ENCODE data around the gene TBC1D20. TPM values are rescaled to one million over a fixed set of nuclear protein-coding genes. Genes with fewer than 3 reads are reported as not detected.
"Not testable (repeated sequence)": the region's sequence is repeated elsewhere in the genome, so short reads cannot be mapped to it uniquely, and the experiment has no call there.

The TBC1D20 gene, protein sequence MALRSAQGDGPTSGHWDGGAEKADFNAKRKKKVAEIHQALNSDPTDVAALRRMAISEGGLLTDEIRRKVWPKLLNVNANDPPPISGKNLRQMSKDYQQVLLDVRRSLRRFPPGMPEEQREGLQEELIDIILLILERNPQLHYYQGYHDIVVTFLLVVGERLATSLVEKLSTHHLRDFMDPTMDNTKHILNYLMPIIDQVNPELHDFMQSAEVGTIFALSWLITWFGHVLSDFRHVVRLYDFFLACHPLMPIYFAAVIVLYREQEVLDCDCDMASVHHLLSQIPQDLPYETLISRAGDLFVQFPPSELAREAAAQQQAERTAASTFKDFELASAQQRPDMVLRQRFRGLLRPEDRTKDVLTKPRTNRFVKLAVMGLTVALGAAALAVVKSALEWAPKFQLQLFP
- 10 to 100 TPM; 26.7 to 28.2 TPM for total RNA-seq

DNA sequence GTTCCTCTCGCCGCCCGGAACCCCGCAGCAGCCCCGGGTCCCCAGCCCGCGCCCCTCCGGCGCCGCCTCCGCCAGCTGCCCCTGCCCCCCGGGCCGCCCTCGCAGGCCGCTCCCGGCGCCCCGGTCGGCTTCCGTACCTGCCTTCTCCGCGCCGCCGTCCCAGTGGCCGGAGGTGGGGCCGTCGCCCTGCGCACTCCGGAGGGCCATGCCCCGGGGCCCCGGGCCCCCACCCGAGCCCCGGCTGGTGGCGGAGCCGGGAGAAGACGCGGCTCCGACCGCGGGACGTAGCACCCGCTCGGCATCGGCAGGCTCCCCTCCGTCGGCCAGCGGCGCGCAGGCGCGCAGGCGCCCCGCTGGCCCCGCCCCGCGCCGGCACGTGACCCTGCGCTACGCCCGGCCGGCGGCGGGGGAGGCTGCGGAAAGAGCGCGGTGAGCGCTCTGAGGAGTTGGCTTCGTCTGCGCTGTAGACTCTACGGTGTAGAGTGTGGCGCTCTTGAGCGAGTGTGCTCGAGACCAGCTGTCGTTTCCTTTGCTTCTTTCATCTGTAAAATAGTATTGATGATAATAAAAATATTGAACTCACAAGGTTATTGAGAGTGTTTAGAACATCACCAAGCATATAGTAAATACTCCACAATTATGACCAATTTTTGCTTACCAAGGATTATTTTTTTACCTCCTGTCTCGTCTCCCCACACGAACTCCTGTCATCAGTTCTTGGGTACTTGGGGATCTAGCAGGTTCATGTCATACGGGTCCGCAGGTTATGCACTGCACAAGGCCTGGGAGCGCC lies at the start of gene TBC1D20:
Gene TBC1D20 (minus strand): TSS at position 335 of the 793 bp plus-strand sequence. CDS start 128 bp downstream, at position 207.
- Mint-ChIP-seq H3K27ac (peak within 1 kb of the TSS; percentile 98), H3K4me3 (peak within 1 kb of the TSS; percentile 95 to 96), H3K4me1 (ENCODE audit: low read depth) (peaks cover 49% of the 10 kb centered on the region), H3K9me3 (peaks cover 2% of the 10 kb centered on the region in 2 donors), H3K36me3 (ENCODE audit: insufficient read depth in 2 of 2) (peaks cover 4 to 7% of the 10 kb centered on the region in 2 donors), H3K27me3 (ENCODE audit: low read depth) (no peaks in the 10 kb centered on the region)
- ATAC-seq (replicated peaks in 1 of 2) (peak; percentile 98), DNase-seq (peak; percentile 89 to 90)

DNA sequence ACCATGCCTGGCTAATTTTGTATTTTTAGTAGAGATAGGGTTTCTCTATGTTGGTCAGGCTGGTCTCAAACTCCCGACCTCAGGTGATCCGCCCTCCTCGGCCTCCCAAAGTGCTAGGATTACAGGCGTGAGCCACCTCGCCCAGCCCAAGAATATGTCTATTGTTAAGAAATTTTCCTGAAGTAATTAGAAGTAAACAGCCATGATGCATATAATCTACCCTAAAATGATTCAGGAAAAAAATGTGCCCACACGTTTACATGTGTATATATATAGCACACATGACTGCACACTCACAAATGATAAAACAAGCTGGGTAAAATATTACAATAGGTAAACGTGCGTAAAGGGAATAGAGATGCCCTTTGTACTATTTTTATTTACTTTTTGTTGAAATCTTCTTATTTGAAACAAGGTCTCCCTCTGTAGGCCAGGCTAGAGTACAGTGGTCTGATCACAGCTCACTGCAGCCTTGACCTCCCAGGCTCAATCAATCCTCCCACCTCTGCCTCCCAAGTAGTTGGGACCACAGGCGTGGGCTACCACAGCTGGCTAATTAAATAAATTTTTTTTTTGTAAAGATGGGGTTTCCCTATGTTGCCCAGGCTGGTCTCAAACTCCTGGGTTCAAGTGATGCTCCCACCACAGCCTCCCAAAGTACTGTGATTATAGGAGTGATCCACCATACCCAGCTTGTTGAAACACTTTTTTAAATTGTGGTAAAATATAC lies 48.2 kb upstream of the TBC1D20 start:
- H3K27me3 Mint-ChIP-seq (ENCODE audit: low read depth); H3K27ac Mint-ChIP-seq; ATAC-seq (replicated peaks in 1 of 2); H3K4me3 Mint-ChIP-seq; DNase-seq; H3K9me3 Mint-ChIP-seq: not testable (repeated sequence)
- peaks cover 0 to 14% of the 10 kb centered on the region in 2 donors for H3K36me3 Mint-ChIP-seq (ENCODE audit: insufficient read depth in 2 of 2)
- H3K4me1 Mint-ChIP-seq (ENCODE audit: low read depth) = peaks cover 26% of the 10 kb centered on the region

DNA sequence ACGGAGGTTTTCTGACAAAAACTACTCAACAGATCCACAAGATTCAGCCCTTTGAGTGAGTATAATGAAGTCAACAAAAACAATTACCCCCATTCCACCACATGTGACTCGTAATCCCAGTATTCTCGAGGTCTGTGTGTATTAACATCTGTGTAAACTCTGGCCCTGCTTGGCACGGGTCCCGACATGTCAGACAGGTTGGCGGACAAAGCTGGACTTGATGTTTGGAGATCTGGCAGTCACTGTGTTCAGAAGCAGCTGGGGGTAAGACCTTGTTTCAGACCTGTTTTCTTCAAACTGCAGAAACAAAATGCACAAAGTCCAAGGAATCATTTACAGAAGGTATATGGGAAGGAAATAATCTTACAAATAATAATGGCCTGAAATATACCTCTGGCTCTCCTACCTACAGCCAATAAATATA lies 46.0 kb upstream of the TBC1D20 start:
- peak overlapping the region; percentile 60 for H3K27ac Mint-ChIP-seq
- not testable (repeated sequence) for DNase-seq; H3K4me3 Mint-ChIP-seq; ATAC-seq (replicated peaks in 1 of 2); H3K9me3 Mint-ChIP-seq; H3K27me3 Mint-ChIP-seq (ENCODE audit: low read depth)
- peaks cover 16% of the 10 kb centered on the region for H3K4me1 Mint-ChIP-seq (ENCODE audit: low read depth)
- H3K36me3 Mint-ChIP-seq (ENCODE audit: insufficient read depth in 2 of 2) = peaks cover 0 to 19% of the 10 kb centered on the region in 2 donors

DNA sequence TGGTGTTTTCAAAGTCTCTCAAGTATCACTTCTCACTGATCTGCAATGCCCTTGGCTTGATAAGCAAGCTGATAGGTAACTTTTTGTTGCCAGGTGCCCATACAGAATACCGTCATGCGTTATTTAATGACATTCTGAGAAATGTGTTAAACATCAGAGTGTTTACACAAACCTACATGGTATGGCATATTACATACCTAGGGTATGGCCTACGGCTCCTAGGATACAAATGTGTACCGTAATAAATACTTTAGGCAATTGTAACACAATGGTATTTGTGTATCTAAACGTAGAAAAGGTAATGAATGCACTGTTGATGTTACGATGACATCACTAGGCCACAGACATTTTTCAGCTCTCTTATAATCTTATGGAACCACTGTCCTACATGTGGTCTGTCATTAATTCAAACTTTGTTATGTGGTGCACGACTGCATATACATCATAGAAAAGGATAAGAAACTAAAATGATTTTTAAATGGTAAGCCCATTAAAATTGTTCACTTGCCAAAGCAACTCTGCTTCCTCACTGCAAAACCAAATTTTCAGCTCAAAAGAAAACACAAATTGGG lies 45.5 kb upstream of the TBC1D20 start:
- H3K27ac Mint-ChIP-seq = no peak overlapping the region
- no peak for ATAC-seq (replicated peaks in 1 of 2)
- peaks cover 13% of the 10 kb centered on the region for H3K4me1 Mint-ChIP-seq (ENCODE audit: low read depth)
- H3K36me3 Mint-ChIP-seq (ENCODE audit: insufficient read depth in 2 of 2) = peaks cover 1 to 25% of the 10 kb centered on the region in 2 donors
- H3K27me3 Mint-ChIP-seq (ENCODE audit: low read depth) = no peaks in the 10 kb centered on the region
- H3K9me3 Mint-ChIP-seq = no peaks in the 10 kb centered on the region
- no peak for DNase-seq
- no peak overlapping the region for H3K4me3 Mint-ChIP-seq

DNA sequence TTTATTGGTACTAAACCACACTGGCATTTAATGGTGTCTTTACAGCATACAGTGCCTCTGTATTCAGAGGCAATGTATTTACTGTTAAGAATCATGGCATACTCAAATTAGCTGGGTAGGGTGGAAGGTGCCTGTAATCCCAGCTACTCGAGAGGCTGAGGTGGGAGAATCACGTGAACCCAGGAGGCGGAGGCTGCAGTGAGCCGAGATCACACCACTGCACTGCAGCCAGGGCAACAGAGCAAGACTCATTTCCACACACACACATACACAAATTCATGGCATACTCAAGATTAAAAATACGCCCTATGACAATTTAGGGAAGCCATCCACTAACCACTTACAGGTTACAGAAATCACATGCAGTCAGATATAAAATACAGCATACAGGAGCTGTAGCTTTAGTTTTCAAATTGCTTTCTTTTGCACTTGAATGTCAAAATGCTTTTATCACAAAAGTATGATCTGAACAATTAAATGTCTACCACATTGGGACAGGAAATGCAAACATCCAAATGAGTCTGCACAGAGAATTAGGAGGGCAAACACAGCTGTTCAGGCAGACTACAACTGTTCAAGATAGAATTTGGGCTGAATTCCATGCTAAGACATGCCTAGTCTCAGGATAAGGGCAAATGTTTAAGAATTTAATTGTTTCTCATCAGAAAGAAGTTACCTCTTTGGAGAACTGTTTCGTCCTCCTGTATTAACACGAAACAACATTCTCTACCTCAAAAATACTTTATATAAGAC lies 44.8 kb upstream of the TBC1D20 start:
- Mint-ChIP-seq H3K27ac (no peak overlapping the region), H3K36me3 (ENCODE audit: insufficient read depth in 2 of 2) (peaks cover 4 to 31% of the 10 kb centered on the region in 2 donors), H3K4me3 (no peak overlapping the region), H3K27me3 (ENCODE audit: low read depth) (no peaks in the 10 kb centered on the region), H3K4me1 (ENCODE audit: low read depth) (peaks cover 13% of the 10 kb centered on the region), H3K9me3 (no peaks in the 10 kb centered on the region)
- no peak for ATAC-seq (replicated peaks in 1 of 2)
- no peak for DNase-seq

DNA sequence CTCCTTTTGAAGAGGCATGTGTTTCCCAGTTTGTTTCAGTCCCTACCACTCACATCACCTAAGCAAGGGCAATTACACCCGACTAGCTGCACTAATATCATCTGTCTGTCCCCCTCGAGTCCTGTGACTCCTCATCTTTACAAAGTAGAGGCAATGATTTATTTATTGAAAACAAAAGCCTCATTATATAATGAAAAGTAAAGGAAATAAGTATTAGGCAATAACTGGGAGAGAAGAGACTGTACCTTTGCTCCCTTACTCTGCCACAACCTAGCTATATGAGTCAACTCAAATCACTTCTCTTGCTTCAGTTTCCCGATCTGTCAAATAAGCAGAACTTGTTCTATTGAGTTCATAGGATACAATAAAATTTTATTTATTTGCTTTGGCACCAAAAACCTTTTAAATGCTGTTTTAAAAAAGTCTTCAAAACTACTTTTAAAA lies 42.3 kb upstream of the TBC1D20 start:
- no peak overlapping the region for H3K27ac Mint-ChIP-seq
- no peaks in the 10 kb centered on the region for H3K9me3 Mint-ChIP-seq
- H3K4me1 Mint-ChIP-seq (ENCODE audit: low read depth) = peaks cover 6% of the 10 kb centered on the region
- H3K27me3 Mint-ChIP-seq (ENCODE audit: low read depth) = no peaks in the 10 kb centered on the region
- H3K4me3 Mint-ChIP-seq = no peak overlapping the region
- DNase-seq (no peak), ATAC-seq (replicated peaks in 1 of 2) (no peak)
- peaks cover 4 to 37% of the 10 kb centered on the region in 2 donors for H3K36me3 Mint-ChIP-seq (ENCODE audit: insufficient read depth in 2 of 2)

DNA sequence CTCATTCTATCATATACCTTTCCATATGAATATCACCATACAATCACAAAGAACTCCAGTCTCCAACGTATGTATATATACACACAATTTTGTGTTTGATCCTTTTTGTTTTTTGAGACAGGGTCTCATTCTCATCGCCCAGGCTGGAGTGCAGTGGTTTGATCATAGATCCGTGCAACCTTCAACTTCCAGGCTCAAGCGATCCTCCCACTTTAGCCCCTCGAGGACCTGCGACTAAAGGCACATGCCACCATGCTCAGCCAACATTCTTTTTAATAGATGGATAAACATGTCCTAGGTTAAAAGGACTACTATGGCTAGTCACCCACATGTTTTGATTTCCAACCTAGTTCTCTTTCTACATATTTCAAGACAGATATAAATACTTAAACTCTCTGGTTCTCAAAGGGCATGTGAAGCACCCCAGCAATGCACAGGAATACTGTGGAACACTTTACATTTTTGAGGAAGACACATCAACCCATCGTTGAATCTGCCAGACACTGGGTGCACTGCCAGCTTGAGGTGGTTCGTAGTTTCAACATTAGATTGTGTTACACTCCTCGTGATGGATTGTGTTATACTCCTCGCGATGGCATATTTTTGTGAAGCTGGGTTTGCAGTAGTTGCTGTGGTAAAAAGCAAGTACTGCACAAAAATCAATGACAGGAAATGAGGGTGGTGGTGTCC lies 40.9 kb upstream of the TBC1D20 start:
- no peak for DNase-seq
- Mint-ChIP-seq H3K9me3 (no peaks in the 10 kb centered on the region), H3K36me3 (ENCODE audit: insufficient read depth in 2 of 2) (peaks cover 6 to 41% of the 10 kb centered on the region in 2 donors), H3K27ac (no peak overlapping the region), H3K4me1 (ENCODE audit: low read depth) (no peaks in the 10 kb centered on the region), H3K4me3 (no peak overlapping the region), H3K27me3 (ENCODE audit: low read depth) (no peaks in the 10 kb centered on the region)
- no peak for ATAC-seq (replicated peaks in 1 of 2)

DNA sequence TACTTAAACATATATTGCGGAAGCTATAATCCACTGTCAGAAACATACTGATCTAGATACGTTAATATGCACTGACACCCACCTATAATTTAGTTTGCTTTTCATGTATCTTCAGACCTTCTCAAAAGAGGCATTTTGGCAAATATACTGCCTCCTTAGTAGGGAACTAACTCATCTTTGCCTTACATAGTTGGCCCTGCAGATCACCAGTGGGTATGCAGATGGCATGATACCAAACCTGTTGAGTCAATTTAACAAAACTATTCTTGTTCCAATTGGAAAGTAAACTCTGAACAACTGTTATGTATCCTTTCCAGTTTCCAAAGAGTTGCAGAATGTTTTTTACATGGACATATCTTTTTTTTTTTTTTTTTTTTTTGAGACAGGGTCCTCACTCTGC lies 35.6 kb upstream of the TBC1D20 start:
- Mint-ChIP-seq H3K4me1 (ENCODE audit: low read depth) (no peaks in the 10 kb centered on the region), H3K9me3 (no peaks in the 10 kb centered on the region), H3K4me3 (no peak overlapping the region), H3K27me3 (ENCODE audit: low read depth) (no peaks in the 10 kb centered on the region), H3K27ac (no peak overlapping the region), H3K36me3 (ENCODE audit: insufficient read depth in 2 of 2) (peaks cover 6 to 34% of the 10 kb centered on the region in 2 donors)
- ATAC-seq (replicated peaks in 1 of 2) = no peak
- no peak for DNase-seq

DNA sequence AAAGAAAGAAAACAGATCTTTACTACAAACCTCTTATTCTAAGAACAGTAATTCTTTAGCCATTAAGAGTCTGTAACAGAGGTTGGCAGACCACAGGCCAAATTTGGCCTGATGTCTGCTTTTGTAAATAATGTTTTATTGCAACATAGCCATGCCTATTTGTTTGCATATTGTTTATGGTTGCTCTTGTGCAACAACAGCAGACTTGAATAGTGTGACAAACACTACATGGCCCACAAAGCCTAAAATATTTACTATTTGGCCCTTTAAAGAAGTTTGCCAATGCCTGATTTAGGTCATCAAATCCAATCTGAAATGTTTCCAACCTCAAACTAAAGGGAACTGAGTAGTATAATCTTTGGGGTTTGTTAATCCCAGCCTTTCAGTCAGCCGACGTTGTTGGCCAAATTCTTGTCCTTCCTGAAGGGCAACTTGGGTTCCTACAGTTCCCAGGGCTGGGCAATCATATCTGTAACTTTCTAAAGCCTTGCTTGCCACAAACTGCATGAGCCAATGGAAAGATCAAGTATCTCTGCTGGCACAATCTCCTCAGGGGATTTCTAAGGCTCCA lies 33.9 kb upstream of the TBC1D20 start:
- ATAC-seq (replicated peaks in 1 of 2) = no peak
- no peaks in the 10 kb centered on the region for H3K4me1 Mint-ChIP-seq (ENCODE audit: low read depth)
- H3K27me3 Mint-ChIP-seq (ENCODE audit: low read depth) = no peaks in the 10 kb centered on the region
- no peak for DNase-seq
- no peaks in the 10 kb centered on the region for H3K9me3 Mint-ChIP-seq
- H3K27ac Mint-ChIP-seq = no peak overlapping the region
- H3K36me3 Mint-ChIP-seq (ENCODE audit: insufficient read depth in 2 of 2) = peaks cover 5 to 32% of the 10 kb centered on the region in 2 donors
- no peak overlapping the region for H3K4me3 Mint-ChIP-seq

DNA sequence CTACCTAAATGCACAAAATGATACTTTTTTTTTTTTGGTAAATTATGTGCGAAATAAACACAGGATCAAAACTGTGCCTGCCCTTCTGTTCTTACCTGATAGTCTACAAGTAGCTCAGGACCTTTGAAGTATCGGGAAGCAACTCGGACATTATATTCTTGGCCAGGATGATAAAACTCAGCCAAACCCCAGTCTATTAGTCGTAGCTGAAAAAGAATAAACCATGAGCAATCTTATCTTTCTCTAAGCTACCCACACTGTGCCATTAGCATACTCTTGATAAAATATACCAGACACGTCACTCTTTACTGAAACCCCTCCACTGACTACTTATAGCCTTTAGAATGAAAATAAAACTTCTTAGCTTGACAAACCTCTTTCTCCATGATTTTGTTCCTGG lies 29.8 kb upstream of the TBC1D20 start:
- DNase-seq (no peak), ATAC-seq (replicated peaks in 1 of 2) (no peak)
- H3K27me3 Mint-ChIP-seq (ENCODE audit: low read depth) = no peaks in the 10 kb centered on the region
- H3K36me3 Mint-ChIP-seq (ENCODE audit: insufficient read depth in 2 of 2) = peaks cover 5 to 29% of the 10 kb centered on the region in 2 donors
- H3K27ac Mint-ChIP-seq = peak overlapping the region; percentile 8
- H3K4me1 Mint-ChIP-seq (ENCODE audit: low read depth) = no peaks in the 10 kb centered on the region
- H3K9me3 Mint-ChIP-seq = no peaks in the 10 kb centered on the region
- no peak overlapping the region for H3K4me3 Mint-ChIP-seq

DNA sequence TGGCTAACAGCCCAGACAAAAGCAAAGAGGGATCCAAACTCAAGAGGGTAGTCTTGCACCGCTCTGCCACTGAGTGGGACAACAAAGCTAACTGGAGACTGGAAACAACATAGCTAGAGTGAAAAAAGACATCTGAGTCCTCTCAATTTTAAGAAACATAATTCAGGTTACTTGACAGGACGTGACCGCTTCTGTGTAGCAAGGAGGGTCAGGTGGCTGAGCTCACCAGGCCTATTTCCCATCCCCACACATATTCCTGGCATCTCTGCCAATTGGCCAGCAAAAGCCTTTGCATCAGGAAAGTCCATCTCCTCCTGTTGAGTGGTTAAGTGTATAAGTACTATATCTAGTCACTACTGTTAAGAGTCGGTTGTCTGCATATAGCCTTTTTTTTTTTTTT lies 25.3 kb upstream of the TBC1D20 start:
- DNase-seq (no peak), ATAC-seq (replicated peaks in 1 of 2) (no peak)
- Mint-ChIP-seq H3K9me3 (no peaks in the 10 kb centered on the region), H3K27ac (no peak overlapping the region), H3K4me3 (no peak overlapping the region), H3K27me3 (ENCODE audit: low read depth) (no peaks in the 10 kb centered on the region), H3K4me1 (ENCODE audit: low read depth) (no peaks in the 10 kb centered on the region), H3K36me3 (ENCODE audit: insufficient read depth in 2 of 2) (peaks cover 5 to 42% of the 10 kb centered on the region in 2 donors)

All from activated T-cell treated with anti-CD3 and anti-CD28 coated beads, Interleukin-2, amount 50 U/mL, for 72 hours (primary cell).